Dermis microvascular lymphatic vessel endothelial cell (primary cell): Measurements from ENCODE around the gene GTF3C5. TPM values are rescaled to one million over a fixed set of nuclear protein-coding genes. Genes with fewer than 3 reads are reported as not detected.
"Not testable (repeated sequence)": the region's sequence is repeated elsewhere in the genome, so short reads cannot be mapped to it uniquely, and the experiment has no call there.

Experiments used
- DNase-seq, 2 donors: peaks; one replicate each; pipeline versions ENCODE4 v3.0.0 to v3.0.0-alpha.2; 2010; ENCODE audit warnings: low read depth in 2 of 2
- total RNA-seq: library from RNA; depleted of rRNA; stranded (reverse); fragments of >200 nt; gene quantifications from 2 replicates; pipeline ENCODE4 v1.2.1, GENCODE V29; 2014

GTF3C5 gene
- total RNA-seq, 1 donor from 2014 or later = 37.4 TPM

DNA sequence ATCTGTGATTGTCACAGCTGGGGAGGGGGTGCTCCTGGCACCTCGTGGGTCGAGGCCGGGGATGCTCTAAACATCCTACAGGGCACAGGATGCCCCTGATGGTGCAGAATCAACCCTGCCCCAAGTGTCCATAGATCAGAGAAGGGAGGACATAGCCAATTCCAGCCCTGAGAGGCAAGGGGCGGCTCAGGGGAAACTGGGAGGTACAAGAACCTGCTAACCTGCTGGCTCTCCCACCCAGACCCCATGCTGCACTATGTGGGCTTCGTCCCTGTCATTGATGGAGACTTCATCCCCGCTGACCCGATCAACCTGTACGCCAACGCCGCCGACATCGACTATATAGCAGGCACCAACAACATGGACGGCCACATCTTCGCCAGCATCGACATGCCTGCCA is 37.6 kb downstream of the GTF3C5 start:
- DNase-seq = not testable (repeated sequence)

GRCh38 chr9:133070500-133070961 is 39.7 kb downstream of the GTF3C5 start:
- not testable (repeated sequence) for DNase-seq

DNA sequence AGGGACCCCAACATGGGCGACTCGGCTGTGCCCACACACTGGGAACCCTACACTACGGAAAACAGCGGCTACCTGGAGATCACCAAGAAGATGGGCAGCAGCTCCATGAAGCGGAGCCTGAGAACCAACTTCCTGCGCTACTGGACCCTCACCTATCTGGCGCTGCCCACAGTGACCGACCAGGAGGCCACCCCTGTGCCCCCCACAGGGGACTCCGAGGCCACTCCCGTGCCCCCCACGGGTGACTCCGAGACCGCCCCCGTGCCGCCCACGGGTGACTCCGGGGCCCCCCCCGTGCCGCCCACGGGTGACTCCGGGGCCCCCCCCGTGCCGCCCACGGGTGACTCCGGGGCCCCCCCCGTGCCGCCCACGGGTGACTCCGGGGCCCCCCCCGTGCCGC is 40.2 kb downstream of the GTF3C5 start:
- not testable (repeated sequence) for DNase-seq

DNA sequence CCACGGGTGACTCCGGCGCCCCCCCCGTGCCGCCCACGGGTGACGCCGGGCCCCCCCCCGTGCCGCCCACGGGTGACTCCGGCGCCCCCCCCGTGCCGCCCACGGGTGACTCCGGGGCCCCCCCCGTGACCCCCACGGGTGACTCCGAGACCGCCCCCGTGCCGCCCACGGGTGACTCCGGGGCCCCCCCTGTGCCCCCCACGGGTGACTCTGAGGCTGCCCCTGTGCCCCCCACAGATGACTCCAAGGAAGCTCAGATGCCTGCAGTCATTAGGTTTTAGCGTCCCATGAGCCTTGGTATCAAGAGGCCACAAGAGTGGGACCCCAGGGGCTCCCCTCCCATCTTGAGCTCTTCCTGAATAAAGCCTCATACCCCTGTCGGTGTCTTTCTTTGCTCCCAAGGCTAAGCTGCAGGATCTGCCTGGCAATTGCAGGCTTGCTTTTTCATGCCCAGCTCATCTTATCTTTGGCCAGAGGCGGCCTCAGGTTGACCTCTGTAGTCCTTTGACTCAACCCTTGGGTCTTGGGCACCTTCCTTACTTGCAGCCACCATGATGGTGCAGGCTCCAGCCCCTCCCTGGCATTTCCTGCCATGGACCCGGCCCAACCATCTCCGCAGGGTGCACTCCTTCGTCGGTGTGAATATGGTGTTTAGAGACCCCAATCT is 40.8 kb downstream of the GTF3C5 start:
- no peak for DNase-seq

- DNase-seq = not testable (repeated sequence)
Measured at GRCh38 chr9:133072210-133072609, 41.4 kb downstream of the GTF3C5 start.

DNA sequence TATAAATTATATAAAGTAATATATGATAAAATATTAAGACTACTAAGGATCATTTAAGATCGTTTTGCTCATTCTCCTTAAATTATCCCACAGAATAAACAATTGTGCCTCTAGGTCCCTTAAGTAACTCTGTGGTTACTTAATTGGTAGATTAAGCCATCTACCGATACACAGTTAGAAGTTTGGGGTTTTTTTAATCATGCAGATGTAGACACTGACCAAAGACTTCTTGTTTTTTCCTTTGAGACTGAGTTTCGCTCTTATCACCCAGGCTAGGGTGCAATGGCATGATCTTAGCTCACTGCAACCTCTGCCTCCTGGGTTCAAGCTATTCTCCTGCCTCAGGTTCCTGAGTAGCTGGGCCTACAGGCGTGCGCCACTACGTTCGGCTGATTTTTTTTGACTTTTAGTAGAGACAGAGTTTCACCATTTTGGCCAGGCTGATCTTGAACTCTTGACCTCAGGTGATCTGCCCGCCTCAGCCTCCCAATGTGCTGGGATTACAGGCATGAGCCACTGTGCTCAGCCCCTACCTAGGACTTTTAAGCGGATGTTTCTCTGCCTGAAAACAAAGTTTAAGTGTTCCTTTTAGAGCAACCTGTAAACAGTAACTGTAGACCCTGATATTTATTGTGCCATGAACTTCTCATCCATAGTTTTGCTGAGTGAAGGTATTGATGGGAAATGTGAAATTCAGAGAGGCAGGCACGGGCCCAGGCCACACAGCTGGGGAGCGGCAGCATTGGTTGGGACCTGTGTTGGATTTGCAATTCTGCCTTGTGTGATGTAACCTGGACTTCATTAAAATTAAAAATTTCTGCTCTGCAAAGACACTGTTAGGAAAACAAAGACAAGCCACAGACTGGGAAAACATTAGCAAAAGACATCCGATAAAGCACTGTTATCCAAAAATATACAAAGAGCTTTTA is 42.6 kb downstream of the GTF3C5 start:
- DNase-seq = no peak

- no peak for DNase-seq
Measured at GRCh38 chr9:133074111-133074651, 43.4 kb downstream of the GTF3C5 start.

GRCh38 chr9:133075925-133076630 is 45.3 kb downstream of the GTF3C5 start:
- DNase-seq = no peak

DNA sequence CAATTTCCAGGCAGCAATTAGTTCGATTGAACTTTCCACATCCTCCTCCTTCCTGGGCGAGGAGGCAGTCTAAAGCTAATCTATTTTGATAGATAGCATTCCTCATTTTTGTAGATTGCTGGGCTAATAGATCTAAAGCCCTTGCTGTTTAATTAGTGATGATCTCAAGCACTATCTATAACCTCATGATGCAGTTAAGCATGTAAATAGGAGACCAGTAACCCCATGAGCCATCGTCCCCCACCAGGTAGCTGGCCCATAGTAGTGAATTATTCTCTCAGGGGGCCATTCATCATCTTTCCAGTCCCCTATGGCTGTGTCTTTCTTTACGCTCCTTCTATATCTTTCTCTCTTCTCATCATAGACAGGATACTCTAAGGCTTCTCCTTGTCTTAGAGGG is 45.9 kb downstream of the GTF3C5 start:
- no peak for DNase-seq

- DNase-seq = no peak
Measured at GRCh38 chr9:133078486-133078885, 47.7 kb downstream of the GTF3C5 start.

- DNase-seq = no peak
Measured at GRCh38 chr9:133080161-133080560, 49.4 kb downstream of the GTF3C5 start.

- DNase-seq = not testable (repeated sequence)
Measured at GRCh38 chr9:133080786-133081779, 50.3 kb downstream of the GTF3C5 start.

GRCh38 chr9:133081957-133082644 is 51.3 kb downstream of the GTF3C5 start:
- not testable (repeated sequence) for DNase-seq

GRCh38 chr9:133083688-133084087 is 52.9 kb downstream of the GTF3C5 start:
- not testable (repeated sequence) for DNase-seq

DNA sequence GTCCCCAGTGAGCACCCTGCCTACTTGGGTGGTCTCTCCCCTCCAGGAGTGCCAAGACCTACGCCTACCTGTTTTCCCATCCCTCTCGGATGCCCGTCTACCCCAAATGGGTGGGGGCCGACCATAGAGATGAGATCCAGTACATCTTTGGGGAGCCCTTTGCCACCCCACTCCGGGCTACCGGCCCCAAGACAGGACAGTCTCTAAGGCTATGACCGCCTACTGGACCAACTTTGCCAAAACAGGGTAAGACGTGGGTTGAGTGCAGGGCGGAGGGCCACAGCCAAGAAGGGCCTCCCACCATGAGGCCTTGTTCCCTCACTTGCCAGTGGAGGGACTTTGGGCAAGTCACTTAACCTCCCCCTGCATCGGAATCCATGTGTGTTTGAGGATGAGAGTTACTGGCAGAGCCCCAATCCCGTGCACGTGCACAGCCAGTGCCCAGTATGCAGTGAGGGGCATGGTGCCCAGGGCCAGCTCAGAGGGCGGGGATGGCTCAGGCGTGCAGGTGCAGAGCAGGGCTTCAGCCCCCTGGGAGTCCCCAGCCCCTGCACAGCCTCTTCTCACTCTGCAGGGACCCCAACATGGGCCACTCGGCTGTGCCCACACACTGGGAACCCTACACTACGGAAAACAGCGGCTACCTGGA is 55.5 kb downstream of the GTF3C5 start:
- not testable (repeated sequence) for DNase-seq

GRCh38 chr9:133086894-133087293 is 56.1 kb downstream of the GTF3C5 start:
- no peak for DNase-seq

GRCh38 chr9:133087429-133088145 is 56.8 kb downstream of the GTF3C5 start:
- no peak for DNase-seq

GRCh38 chr9:133088146-133088750 is 57.5 kb downstream of the GTF3C5 start:
- no peak for DNase-seq
